Tibial nerve (tissue), 4 donors: ENCODE results near the gene SNPH.

Experiments used
- EP300 ChIP-seq, 2 donors: sonication (generic); formaldehyde crosslinking; IDR thresholded peaks; one replicate each; pipeline ENCODE4 v1.6.1; 2017; ENCODE audit warnings: antibody characterized with exemption in 2 of 2, mild to moderate bottlenecking in 1 of 2
- TF ChIP-seq, protein P1 (sequence below), 5 experiments: fragments of 200-600 bp in 3 of 5; fragments of 450-650 bp in 2 of 5; sonication (generic) in 3 of 5; IDR thresholded peaks; one replicate each; pipeline ENCODE4 v1.5.1; 2016 to 2019; ENCODE audit warnings: antibody characterized with exemption in 5 of 5, mild to moderate bottlenecking in 3 of 5, moderate library complexity in 2 of 5

- no peak for TF ChIP-seq EP300 (IDR thresholded peaks at IDR 0.05)
- TF ChIP-seq, protein P1, sequence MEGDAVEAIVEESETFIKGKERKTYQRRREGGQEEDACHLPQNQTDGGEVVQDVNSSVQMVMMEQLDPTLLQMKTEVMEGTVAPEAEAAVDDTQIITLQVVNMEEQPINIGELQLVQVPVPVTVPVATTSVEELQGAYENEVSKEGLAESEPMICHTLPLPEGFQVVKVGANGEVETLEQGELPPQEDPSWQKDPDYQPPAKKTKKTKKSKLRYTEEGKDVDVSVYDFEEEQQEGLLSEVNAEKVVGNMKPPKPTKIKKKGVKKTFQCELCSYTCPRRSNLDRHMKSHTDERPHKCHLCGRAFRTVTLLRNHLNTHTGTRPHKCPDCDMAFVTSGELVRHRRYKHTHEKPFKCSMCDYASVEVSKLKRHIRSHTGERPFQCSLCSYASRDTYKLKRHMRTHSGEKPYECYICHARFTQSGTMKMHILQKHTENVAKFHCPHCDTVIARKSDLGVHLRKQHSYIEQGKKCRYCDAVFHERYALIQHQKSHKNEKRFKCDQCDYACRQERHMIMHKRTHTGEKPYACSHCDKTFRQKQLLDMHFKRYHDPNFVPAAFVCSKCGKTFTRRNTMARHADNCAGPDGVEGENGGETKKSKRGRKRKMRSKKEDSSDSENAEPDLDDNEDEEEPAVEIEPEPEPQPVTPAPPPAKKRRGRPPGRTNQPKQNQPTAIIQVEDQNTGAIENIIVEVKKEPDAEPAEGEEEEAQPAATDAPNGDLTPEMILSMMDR (IDR thresholded peaks at IDR 0.05): no peak
Measured at GRCh38 chr20:1275919-1276318, 9.8 kb downstream of the SNPH start.
